ENCODE results near the gene ZCCHC24. TPM values are rescaled to one million over a fixed set of nuclear protein-coding genes. Genes with fewer than 3 reads are reported as not detected.
A peak's percentile ranks its signal among the peaks of the same experiment; 100 is the strongest.

ZCCHC24 gene
- total and polyA plus RNA-seq, 4 donors = 7.8 to 23.9 (median 14.8) TPM

DNA sequence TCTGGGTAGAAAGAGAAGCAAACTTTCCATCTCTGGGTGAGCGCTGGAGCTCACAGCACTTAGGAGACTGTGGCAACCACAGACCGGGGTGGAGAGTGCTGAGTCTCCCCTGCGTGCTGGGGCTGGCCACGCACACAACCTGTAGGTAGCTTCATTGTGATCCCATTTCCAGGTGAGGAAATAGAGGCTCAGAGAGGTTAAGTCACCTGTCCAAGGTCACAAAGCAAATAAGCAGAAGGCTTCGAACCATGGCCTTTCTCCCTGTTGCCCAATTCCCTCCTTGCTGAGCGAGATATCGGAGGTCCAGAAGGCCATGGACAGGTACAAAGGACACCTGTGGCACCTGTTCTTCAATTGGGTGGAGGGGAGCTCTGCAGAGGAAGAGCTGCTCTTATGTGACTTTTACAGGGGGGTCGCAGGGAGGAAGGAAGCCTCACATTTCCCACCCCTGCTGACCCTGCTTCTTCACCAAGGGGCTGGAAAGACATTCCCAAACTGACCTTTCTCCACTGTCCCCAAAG lies 39.4 kb downstream of the ZCCHC24 start:
- no peak overlapping the region for H3K9ac ChIP-seq (ENCODE audit: low read depth in 1 of 2, low read length in 2 of 2)
- peaks cover 3 to 37% (median 8%) of the 10 kb centered on the region in 4 donors for H3K4me1 ChIP-seq (ENCODE audit: control insufficient read depth in 4 of 4, insufficient read depth in 4 of 4, low read length in 3 of 4)
- DNase-seq (ENCODE audit: low spot score) = no peak
- TF ChIP-seq MAX (IDR thresholded peaks at IDR 0.05) (no peak), EGR1 (IDR thresholded peaks at IDR 0.05; ENCODE audit: low read depth in 2 of 2) (no peak), RXRA (IDR thresholded peaks at IDR 0.05) (peak in 1 of 2 donors; percentile 16), GABPA (IDR thresholded peaks at IDR 0.05 in 1 of 2, conservative IDR thresholded peaks at IDR 0.05 in 1 of 2) (no peak), HNF4A (conservative IDR thresholded peaks at IDR 0.05) (peak in 1 of 2 donors; percentile 77), SP1 (IDR thresholded peaks at IDR 0.05) (no peak), HNF4G (IDR thresholded peaks at IDR 0.05) (peak; percentile 59), JUND (IDR thresholded peaks at IDR 0.05) (no peak), FOXA1 (IDR thresholded peaks at IDR 0.05) (no peak), RAD21 (IDR thresholded peaks at IDR 0.05) (peak in 1 of 2 donors; percentile 2), REST (IDR thresholded peaks at IDR 0.05) (no peak)
- TF ChIP-seq, protein P1, sequence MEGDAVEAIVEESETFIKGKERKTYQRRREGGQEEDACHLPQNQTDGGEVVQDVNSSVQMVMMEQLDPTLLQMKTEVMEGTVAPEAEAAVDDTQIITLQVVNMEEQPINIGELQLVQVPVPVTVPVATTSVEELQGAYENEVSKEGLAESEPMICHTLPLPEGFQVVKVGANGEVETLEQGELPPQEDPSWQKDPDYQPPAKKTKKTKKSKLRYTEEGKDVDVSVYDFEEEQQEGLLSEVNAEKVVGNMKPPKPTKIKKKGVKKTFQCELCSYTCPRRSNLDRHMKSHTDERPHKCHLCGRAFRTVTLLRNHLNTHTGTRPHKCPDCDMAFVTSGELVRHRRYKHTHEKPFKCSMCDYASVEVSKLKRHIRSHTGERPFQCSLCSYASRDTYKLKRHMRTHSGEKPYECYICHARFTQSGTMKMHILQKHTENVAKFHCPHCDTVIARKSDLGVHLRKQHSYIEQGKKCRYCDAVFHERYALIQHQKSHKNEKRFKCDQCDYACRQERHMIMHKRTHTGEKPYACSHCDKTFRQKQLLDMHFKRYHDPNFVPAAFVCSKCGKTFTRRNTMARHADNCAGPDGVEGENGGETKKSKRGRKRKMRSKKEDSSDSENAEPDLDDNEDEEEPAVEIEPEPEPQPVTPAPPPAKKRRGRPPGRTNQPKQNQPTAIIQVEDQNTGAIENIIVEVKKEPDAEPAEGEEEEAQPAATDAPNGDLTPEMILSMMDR (IDR thresholded peaks at IDR 0.05; ENCODE audit: low read depth, low read length, missing input control) = no peak
- no peak overlapping the region for H3K4me3 ChIP-seq (ENCODE audit: low read depth in 1 of 3, low read length in 3 of 3)
- peak overlapping the region; percentile 73 to 78 for H3K27ac ChIP-seq (ENCODE audit: low read depth in 1 of 2, low read length in 2 of 2)
- no peaks in the 10 kb centered on the region for H3K9me3 ChIP-seq (ENCODE audit: control insufficient read depth in 4 of 4, low read length in 3 of 4)
- no peaks in the 10 kb centered on the region for H3K27me3 ChIP-seq (ENCODE audit: control insufficient read depth in 4 of 4, insufficient read depth in 4 of 4, low read length in 3 of 4)
- peaks cover 0 to 2% (median 0%) of the 10 kb centered on the region in 4 donors for H3K36me3 ChIP-seq (ENCODE audit: control insufficient read depth in 4 of 4, insufficient read depth in 3 of 4, low read depth in 1 of 4, low read length in 3 of 4)
- 43% methylated on average over 8 of the region's 8 CpGs for WGBS

GRCh38 chr10:79405221-79405994 lies 40.0 kb downstream of the ZCCHC24 start:
- Histone ChIP-seq H3K9me3 (ENCODE audit: control insufficient read depth in 4 of 4, low read length in 3 of 4) (no peaks in the 10 kb centered on the region), H3K4me3 (ENCODE audit: low read depth in 1 of 3, low read length in 3 of 3) (no peak overlapping the region), H3K27ac (ENCODE audit: low read depth in 1 of 2, low read length in 2 of 2) (peak overlapping the region; percentile 73 to 78), H3K9ac (ENCODE audit: low read depth in 1 of 2, low read length in 2 of 2) (no peak overlapping the region), H3K27me3 (ENCODE audit: control insufficient read depth in 4 of 4, insufficient read depth in 4 of 4, low read length in 3 of 4) (no peaks in the 10 kb centered on the region), H3K36me3 (ENCODE audit: control insufficient read depth in 4 of 4, insufficient read depth in 3 of 4, low read depth in 1 of 4, low read length in 3 of 4) (peaks cover 0 to 2% (median 0%) of the 10 kb centered on the region in 4 donors), H3K4me1 (ENCODE audit: control insufficient read depth in 4 of 4, insufficient read depth in 4 of 4, low read length in 3 of 4) (peaks cover 10 to 41% (median 14%) of the 10 kb centered on the region in 4 donors)
- no peak for DNase-seq (ENCODE audit: low spot score)
- 30% methylated on average over 13 of the region's 13 CpGs for WGBS
- peak in 1 of 2 donors; percentile 4 for TF ChIP-seq RAD21 (IDR thresholded peaks at IDR 0.05)
- peak; percentile 35 for TF ChIP-seq SP1 (IDR thresholded peaks at IDR 0.05)
- TF ChIP-seq FOXA1 (IDR thresholded peaks at IDR 0.05) = no peak
- peak in 1 of 2 donors; percentile 6 for TF ChIP-seq RXRA (IDR thresholded peaks at IDR 0.05)

All from liver (tissue), 9 donors.